Measurements from ENCODE around the gene PRG2. TPM values are rescaled to one million over a fixed set of nuclear protein-coding genes. Genes with fewer than 3 reads are reported as not detected.
A peak's percentile ranks its signal among the peaks of the same experiment; 100 is the strongest.

The PRG2 gene
- total and polyA plus RNA-seq, 2 of the 4 experiments (the other 2 are of a cell fraction), result not detected

DNA sequence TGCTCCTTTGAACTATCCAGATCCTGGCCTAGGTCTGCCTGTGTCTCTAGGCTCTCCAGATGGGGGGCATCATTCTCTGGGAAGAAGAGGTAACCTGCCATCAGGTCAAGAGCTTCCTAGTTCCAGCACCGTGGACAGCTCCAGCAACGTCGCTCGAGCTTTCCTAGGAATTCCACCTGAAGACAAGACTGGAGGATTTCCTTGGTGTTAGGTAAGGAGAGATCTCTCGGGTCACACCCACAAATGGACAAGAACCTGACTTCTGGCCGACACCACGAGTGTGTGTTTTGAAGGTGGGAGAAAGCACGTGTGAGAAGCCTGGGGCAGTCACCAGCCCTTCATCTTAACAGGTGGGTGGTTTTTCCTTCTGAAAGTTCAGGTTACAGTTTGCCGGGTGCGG, 10.7 kb downstream of the PRG2 start:
- no TSS peak for BruUV-seq (replicated peaks)
- no peak overlapping the region for H3K23ac ChIP-seq (ENCODE audit: low read depth, low read length)
- H3K4me2 ChIP-seq (ENCODE audit: low read depth, low read length), result no peak overlapping the region
- H3K9me3 ChIP-seq (ENCODE audit: control insufficient read depth, insufficient read depth, low read length), result no peaks in the 10 kb centered on the region
- no peak overlapping the region for H3K27ac ChIP-seq (ENCODE audit: insufficient read depth, low read length)
- no peak overlapping the region for H2BK20ac ChIP-seq (ENCODE audit: low read depth, low read length)
- no peak overlapping the region for H4K8ac ChIP-seq (ENCODE audit: low read depth in 2 of 2, low read length in 2 of 2)
- H2BK15ac ChIP-seq (ENCODE audit: low read depth, low read length), result no peak overlapping the region
- in situ Hi-C loops (cut with MboI; ENCODE audit: low sequenced_read_pairs), result no loop called here
- H2AK9ac ChIP-seq (replicated peaks; ENCODE audit: low read depth, low read length, poor library complexity), result no peak overlapping the region
- H3K36me3 ChIP-seq (ENCODE audit: control insufficient read depth, insufficient read depth, low read length), result no peaks in the 10 kb centered on the region
- no peak overlapping the region for H3K56ac ChIP-seq (ENCODE audit: extremely low read depth, insufficient read depth, low read length)
- no peak overlapping the region for H4K91ac ChIP-seq (ENCODE audit: insufficient read depth, low read depth, low read length)
- TF ChIP-seq MXI1 (IDR thresholded peaks at IDR 0.05; ENCODE audit: borderline replicate concordance, low read depth, low read length) (no peak), SMC3 (IDR thresholded peaks at IDR 0.05; ENCODE audit: low read depth, low read length) (no peak)
- TF ChIP-seq, protein P1, sequence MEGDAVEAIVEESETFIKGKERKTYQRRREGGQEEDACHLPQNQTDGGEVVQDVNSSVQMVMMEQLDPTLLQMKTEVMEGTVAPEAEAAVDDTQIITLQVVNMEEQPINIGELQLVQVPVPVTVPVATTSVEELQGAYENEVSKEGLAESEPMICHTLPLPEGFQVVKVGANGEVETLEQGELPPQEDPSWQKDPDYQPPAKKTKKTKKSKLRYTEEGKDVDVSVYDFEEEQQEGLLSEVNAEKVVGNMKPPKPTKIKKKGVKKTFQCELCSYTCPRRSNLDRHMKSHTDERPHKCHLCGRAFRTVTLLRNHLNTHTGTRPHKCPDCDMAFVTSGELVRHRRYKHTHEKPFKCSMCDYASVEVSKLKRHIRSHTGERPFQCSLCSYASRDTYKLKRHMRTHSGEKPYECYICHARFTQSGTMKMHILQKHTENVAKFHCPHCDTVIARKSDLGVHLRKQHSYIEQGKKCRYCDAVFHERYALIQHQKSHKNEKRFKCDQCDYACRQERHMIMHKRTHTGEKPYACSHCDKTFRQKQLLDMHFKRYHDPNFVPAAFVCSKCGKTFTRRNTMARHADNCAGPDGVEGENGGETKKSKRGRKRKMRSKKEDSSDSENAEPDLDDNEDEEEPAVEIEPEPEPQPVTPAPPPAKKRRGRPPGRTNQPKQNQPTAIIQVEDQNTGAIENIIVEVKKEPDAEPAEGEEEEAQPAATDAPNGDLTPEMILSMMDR (conservative IDR thresholded peaks at IDR 0.05; ENCODE audit: low read depth, low read length), result no peak
- TF ChIP-seq, protein P2, sequence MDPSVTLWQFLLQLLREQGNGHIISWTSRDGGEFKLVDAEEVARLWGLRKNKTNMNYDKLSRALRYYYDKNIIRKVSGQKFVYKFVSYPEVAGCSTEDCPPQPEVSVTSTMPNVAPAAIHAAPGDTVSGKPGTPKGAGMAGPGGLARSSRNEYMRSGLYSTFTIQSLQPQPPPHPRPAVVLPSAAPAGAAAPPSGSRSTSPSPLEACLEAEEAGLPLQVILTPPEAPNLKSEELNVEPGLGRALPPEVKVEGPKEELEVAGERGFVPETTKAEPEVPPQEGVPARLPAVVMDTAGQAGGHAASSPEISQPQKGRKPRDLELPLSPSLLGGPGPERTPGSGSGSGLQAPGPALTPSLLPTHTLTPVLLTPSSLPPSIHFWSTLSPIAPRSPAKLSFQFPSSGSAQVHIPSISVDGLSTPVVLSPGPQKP (IDR thresholded peaks at IDR 0.05; ENCODE audit: borderline replicate concordance, low read depth, low read length), result no peak
- WGBS, 2 experiments (ENCODE audit: extremely low coverage in 2 of 2, insufficient read length in 1 of 2), result no CpG with 5 or more reads among the region's 10 CpGs
- no peak overlapping the region for H3K18ac ChIP-seq (ENCODE audit: low read depth, low read length)
- no peaks in the 10 kb centered on the region for H3K9me1 ChIP-seq (ENCODE audit: insufficient read depth, low read length)
- H2AFZ ChIP-seq (replicated peaks; ENCODE audit: low read length, poor library complexity), result peak overlapping the region; percentile 33
- H3K14ac ChIP-seq (replicated peaks; ENCODE audit: low read depth, low read length), result no peak overlapping the region
- H2AK5ac ChIP-seq (ENCODE audit: low read depth, low read length), result no peak overlapping the region
- intact Hi-C loops (cut with micrococcal nuclease), result no loop called here
- peaks cover 11% of the 10 kb centered on the region for H3K27me3 ChIP-seq (ENCODE audit: control insufficient read depth, insufficient read depth, low read length)
- DNase-seq (peak; percentile 24), ATAC-seq (ENCODE audit: low read depth) (no peak)
- H3K4ac ChIP-seq (ENCODE audit: low read depth, low read length), result no peak overlapping the region
- no peak overlapping the region for H3K4me3 ChIP-seq (ENCODE audit: insufficient read depth, low read depth, low read length)
- no peak overlapping the region for H4K5ac ChIP-seq (ENCODE audit: low read depth, low read length)
- H4K20me1 ChIP-seq (ENCODE audit: insufficient read depth, low read length), result 0 out of 2 replicates have a peak, but pooled peaks cover 6% of the 10 kb centered on the region
- dilution Hi-C loops (cut with HindIII; ENCODE audit: low sequenced_read_pairs, unreplicated experiment), result no loop called here
- no peaks in the 10 kb centered on the region for H3K79me1 ChIP-seq (ENCODE audit: low read depth in 1 of 2, low read length in 2 of 2)
- H2BK5ac ChIP-seq (ENCODE audit: low read depth, low read length, poor library complexity, severe bottlenecking), result no peak overlapping the region
- no peak overlapping the region for H2BK120ac ChIP-seq (ENCODE audit: low read depth, low read length)
- H3K9ac ChIP-seq (ENCODE audit: low read depth, low read length), result no peak overlapping the region
- no peaks in the 10 kb centered on the region for H3K4me1 ChIP-seq (ENCODE audit: control insufficient read depth, insufficient read depth, low read length)
- POLR2A ChIA-PET (ENCODE audit: unreplicated experiment), result no interaction called here
- CTCF ChIA-PET, result no interaction called here
